DMS153 treated with DMSO at 0.1 percent for 48 hours (cell line): ENCODE results near the gene ATXN1.
"Not testable (repeated sequence)": the region's sequence is repeated elsewhere in the genome, so short reads cannot be mapped to it uniquely, and the experiment has no call there.

Experiments
- DNase-seq: peaks from one replicate; lab custom pipeline; 2025; ENCODE audit not compliant: unreplicated experiment; lab: John Stamatoyannopoulos, UW

ATXN1 gene

GRCh38 chr6:16656451-16656850 lies 104.8 kb downstream of the ATXN1 start:
- no peak for DNase-seq

GRCh38 chr6:16654701-16655100 lies 106.6 kb downstream of the ATXN1 start:
- no peak for DNase-seq

- DNase-seq: no peak
Observed at GRCh38 chr6:16653226-16653625, 108.0 kb downstream of the ATXN1 start.

GRCh38 chr6:16651871-16652270 lies 109.4 kb downstream of the ATXN1 start:
- DNase-seq: no peak

GRCh38 chr6:16649890-16650289 lies 111.4 kb downstream of the ATXN1 start:
- DNase-seq: no peak

GRCh38 chr6:16649241-16649640 lies 112.0 kb downstream of the ATXN1 start:
- DNase-seq: no peak

- no peak for DNase-seq
Observed at GRCh38 chr6:16648003-16648402, 113.3 kb downstream of the ATXN1 start.

GRCh38 chr6:16647422-16647821 lies 113.8 kb downstream of the ATXN1 start:
- DNase-seq: no peak

- no peak for DNase-seq
Observed at GRCh38 chr6:16644540-16645250, 116.6 kb downstream of the ATXN1 start.

GRCh38 chr6:16639684-16640480 lies 121.4 kb downstream of the ATXN1 start:
- no peak for DNase-seq

GRCh38 chr6:16637635-16638034 lies 123.6 kb downstream of the ATXN1 start:
- DNase-seq: no peak

GRCh38 chr6:16635810-16636602 lies 125.3 kb downstream of the ATXN1 start:
- no peak for DNase-seq

- no peak for DNase-seq
Observed at GRCh38 chr6:16635291-16635809, 125.9 kb downstream of the ATXN1 start.

GRCh38 chr6:16634855-16635254 lies 126.4 kb downstream of the ATXN1 start:
- DNase-seq: no peak

GRCh38 chr6:16633961-16634360 lies 127.3 kb downstream of the ATXN1 start:
- DNase-seq: no peak

- DNase-seq: no peak
Observed at GRCh38 chr6:16633465-16633864, 127.8 kb downstream of the ATXN1 start.

GRCh38 chr6:16632101-16632500 lies 129.2 kb downstream of the ATXN1 start:
- DNase-seq: no peak

GRCh38 chr6:16630026-16630643 lies 131.1 kb downstream of the ATXN1 start:
- DNase-seq: no peak

GRCh38 chr6:16628580-16628979 lies 132.7 kb downstream of the ATXN1 start:
- DNase-seq: not testable (repeated sequence)

- DNase-seq: no peak
Observed at GRCh38 chr6:16626650-16627049, 134.6 kb downstream of the ATXN1 start.
